HG03354 (cell line): ENCODE results near the gene DIP2C.
"Not testable (repeated sequence)": the region's sequence is repeated elsewhere in the genome, so short reads cannot be mapped to it uniquely, and the experiment has no call there.

ENCODE experiments used
- ATAC-seq: cut with Tn5 transposase; IDR thresholded peaks from one replicate; pipeline ENCODE4 v1.9.1; 2021; ENCODE audit warnings: mild to moderate bottlenecking; ENCODE audit not compliant: unreplicated experiment, poor library complexity, severe bottlenecking

The DIP2C gene

DNA sequence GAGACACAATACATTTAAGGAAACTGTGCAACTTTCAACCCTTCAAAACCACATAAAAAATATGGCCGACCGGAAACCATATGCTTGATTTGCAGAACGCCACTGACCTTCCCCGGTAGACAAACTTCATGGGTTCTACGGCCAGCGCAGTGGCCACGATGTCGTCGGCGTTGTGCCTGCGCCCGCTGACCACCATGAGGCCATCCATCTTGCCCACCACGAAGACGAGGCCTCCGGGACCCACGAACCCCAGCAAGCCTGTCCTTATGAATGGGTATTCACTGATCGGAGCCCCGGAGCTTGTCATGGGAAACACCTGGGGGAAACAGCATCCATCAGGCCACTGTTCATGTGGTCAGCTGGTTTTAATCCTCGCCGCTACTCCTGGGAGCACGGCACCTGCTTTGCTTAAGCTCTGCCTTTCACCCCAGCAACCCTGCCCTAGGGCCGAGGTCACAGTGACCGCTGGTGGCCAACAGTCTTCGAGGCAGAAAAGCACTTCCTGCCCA is 325.1 kb downstream of the DIP2C start:
- no peak for ATAC-seq

GRCh38 chr10:363152-363551 is 326.3 kb downstream of the DIP2C start:
- no peak for ATAC-seq

GRCh38 chr10:361203-362081 is 328.0 kb downstream of the DIP2C start:
- ATAC-seq = no peak

- no peak for ATAC-seq
Measured at GRCh38 chr10:360653-361052, 328.8 kb downstream of the DIP2C start.

GRCh38 chr10:359762-360161 is 329.7 kb downstream of the DIP2C start:
- no peak for ATAC-seq

GRCh38 chr10:359093-359492 is 330.4 kb downstream of the DIP2C start:
- no peak for ATAC-seq

GRCh38 chr10:357201-357950 is 332.1 kb downstream of the DIP2C start:
- ATAC-seq = no peak

DNA sequence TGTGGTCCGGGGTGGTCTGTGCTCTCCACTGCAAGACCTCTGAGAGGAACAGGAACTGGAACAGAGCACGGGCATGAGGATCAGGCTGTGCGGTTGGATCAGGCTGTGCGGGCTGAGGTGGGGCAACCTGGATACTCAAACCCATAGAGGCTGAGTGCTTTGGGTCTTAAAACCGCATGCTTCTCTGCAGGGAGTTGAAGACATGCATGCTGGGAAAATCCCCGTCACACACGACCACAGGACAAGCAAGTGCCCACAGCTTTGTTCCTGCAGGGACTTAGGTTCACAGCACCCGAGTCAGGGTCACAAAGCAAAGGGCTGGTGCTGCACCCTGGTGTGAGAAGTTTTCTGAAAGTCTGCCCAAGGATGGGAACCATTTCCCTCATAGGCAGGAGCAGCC is 333.0 kb downstream of the DIP2C start:
- no peak for ATAC-seq

GRCh38 chr10:354901-355617 is 334.4 kb downstream of the DIP2C start:
- no peak for ATAC-seq

- ATAC-seq = no peak
Measured at GRCh38 chr10:352476-353235, 336.8 kb downstream of the DIP2C start.

- no peak for ATAC-seq
Measured at GRCh38 chr10:351770-352334, 337.6 kb downstream of the DIP2C start.

DNA sequence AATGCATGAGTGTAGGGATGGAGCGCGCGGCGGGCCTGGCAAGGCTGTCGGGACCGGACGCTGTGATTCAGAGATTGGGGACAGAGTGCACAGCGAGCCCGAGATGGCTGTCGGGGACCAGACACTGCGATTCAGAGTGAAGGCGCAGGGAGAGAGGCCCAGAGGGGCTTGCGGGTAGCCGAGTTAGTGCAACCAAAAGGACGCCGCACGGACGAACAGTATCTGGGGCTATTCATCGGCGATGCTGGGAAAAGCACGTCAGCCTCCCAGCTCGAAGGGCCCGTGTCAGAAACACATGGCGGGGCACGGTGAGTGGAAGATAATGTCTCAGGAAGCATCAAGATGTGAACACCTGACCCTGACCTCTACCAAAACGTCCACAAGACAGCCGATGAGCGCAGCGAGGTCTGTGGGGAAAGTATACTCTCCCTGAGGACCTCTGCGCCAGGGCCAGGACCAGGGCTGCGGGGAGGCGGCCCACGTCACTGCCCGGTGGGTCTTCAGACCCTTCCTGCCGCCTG is 338.4 kb downstream of the DIP2C start:
- no peak for ATAC-seq

DNA sequence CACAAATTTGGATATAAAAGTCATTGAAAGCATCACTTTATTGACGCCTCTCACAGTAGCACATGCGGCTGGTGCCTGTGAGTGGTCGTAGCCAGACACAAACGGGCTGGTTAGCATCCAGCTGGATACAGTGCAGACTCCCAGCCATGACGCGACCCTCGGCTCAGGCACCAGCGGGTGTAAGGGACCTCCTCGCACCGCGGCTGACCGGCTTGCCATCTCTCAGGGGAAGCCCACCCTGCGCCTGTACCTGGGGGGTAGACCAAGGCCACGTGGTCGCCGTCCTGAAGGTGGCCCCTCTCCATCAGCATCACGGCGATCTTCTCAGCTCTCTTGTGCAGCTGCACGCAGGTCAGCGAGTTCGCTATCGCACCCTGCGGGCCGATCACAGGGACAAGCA is 340.4 kb downstream of the DIP2C start:
- no peak for ATAC-seq

DNA sequence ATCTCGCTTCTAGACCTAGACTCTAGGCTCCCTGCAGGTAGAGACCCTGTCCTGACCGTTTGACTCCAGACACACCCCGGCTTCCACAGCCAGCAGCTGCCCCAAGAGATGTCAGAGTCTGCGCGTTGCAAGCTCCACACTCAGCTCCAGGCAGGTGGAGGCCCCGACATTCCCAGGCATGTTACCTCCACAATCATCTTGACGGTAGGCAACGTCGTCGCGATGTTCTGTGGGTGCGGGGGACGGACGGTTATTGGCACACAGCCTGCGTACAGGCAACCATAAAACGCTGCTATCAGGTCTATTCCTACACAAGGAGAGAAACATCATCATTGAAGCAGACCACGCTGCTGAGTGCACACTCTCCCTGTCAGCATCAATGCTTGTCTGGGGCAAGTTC is 341.0 kb downstream of the DIP2C start:
- ATAC-seq = no peak

DNA sequence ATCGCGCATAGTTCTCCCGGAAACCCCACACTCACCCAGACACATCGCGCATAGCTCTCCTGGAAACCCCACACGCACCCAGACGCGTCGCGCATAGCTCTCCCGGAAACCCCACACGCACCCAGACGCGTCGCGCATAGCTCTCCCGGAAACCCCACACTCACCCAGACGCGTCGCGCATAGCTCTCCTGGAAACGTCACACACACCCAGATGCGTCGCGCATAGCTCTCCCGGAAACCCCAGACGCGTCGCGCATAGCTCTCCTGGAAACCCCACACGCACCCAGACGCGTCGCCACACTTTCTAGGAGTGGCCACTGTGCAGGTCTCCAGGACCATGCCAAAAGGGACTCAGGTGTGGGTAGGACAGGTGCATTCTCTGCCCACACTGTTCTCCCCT is 341.7 kb downstream of the DIP2C start:
- not testable (repeated sequence) for ATAC-seq

GRCh38 chr10:347190-347589 is 342.3 kb downstream of the DIP2C start:
- ATAC-seq = not testable (repeated sequence)

GRCh38 chr10:344582-345200 is 344.8 kb downstream of the DIP2C start:
- ATAC-seq = no peak
